KMS-11 (cell line): ENCODE results near the gene LRRC4C.
"Not testable (repeated sequence)": the region's sequence is repeated elsewhere in the genome, so short reads cannot be mapped to it uniquely, and the experiment has no call there.

ENCODE experiments used
- H2AFZ ChIP-seq: fragments of 200-600 bp; sonication (generic); 2 replicates; pipeline ENCODE4 v1.6.1; 2016; ENCODE audit warnings: antibody characterized with exemption, mixed run types, low read depth
- H3K27ac ChIP-seq: fragments of 200-600 bp; sonication (generic); 2 replicates; pipeline ENCODE4 v1.6.1; 2016; ENCODE audit warnings: mild to moderate bottlenecking, mixed run types
- H3K27me3 ChIP-seq: fragments of 200-600 bp; sonication (generic); 2 replicates; pipeline ENCODE4 v1.6.1; 2017; ENCODE audit warnings: mild to moderate bottlenecking, low read depth, mixed run types, moderate library complexity; ENCODE audit not compliant: insufficient read depth
- H3K36me3 ChIP-seq: fragments of 200-600 bp; sonication (generic); 2 replicates; pipeline ENCODE4 v1.6.1; 2017; ENCODE audit warnings: mild to moderate bottlenecking, mixed run types; ENCODE audit not compliant: insufficient read depth
- H3K4me1 ChIP-seq: fragments of 200-600 bp; sonication (generic); 2 replicates; pipeline ENCODE4 v1.6.1; 2016; ENCODE audit warnings: mild to moderate bottlenecking, low read depth, mixed run types; ENCODE audit not compliant: poor library complexity, severe bottlenecking
- H3K4me2 ChIP-seq: fragments of 200-600 bp; sonication (generic); 2 replicates; pipeline ENCODE4 v1.7.0; 2016; ENCODE audit warnings: mild to moderate bottlenecking, mixed run types
- H3K4me3 ChIP-seq: fragments of 200-600 bp; sonication (generic); IDR thresholded peaks from 2 replicates; pipeline ENCODE4 v1.6.1; 2017; ENCODE audit warnings: low read depth, low read length, mixed read lengths; ENCODE audit not compliant: insufficient read depth
- H3K79me2 ChIP-seq: fragments of 200-600 bp; sonication (generic); 2 replicates; pipeline ENCODE4 v1.6.1; 2016; ENCODE audit warnings: low read depth, mixed run types; ENCODE audit not compliant: insufficient read depth
- H3K9ac ChIP-seq: fragments of 200-600 bp; sonication (generic); 2 replicates; pipeline ENCODE4 v1.6.1; 2016; ENCODE audit warnings: mild to moderate bottlenecking, mixed run types
- H4K20me1 ChIP-seq: fragments of 200-600 bp; sonication (generic); 2 replicates; pipeline ENCODE4 v1.6.1; 2016; ENCODE audit warnings: mild to moderate bottlenecking, mixed run types; ENCODE audit not compliant: insufficient read depth
- TF ChIP-seq, protein P1 (sequence below): fragments of 200-600 bp; sonication (generic); conservative IDR thresholded peaks from 2 replicates; pipeline ENCODE4 v1.6.1; 2017; ENCODE audit warnings: low read depth, mild to moderate bottlenecking, antibody characterized with exemption, low read length, moderate library complexity, mixed read lengths

Gene LRRC4C

DNA sequence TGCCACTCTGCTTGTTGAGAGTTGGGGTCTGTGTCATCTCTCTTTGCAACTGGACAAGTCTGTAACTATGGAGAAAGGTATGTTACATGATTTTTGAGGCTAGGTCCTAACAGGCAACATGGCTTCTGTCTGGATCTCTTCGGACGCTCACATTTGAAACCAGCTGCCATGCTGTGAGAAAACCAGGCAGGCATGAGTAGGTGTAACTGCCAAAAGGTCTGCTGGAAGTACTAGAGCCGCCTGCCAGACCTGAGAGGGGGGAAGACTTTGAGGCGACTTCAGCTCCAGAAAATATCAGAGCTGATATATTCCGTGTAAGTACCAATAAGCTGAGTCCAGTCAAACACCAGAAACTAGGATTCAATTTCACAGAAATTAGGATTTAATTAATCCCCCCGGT lies 579.5 kb downstream of the LRRC4C start:
- Histone ChIP-seq H4K20me1 (no peaks in the 10 kb centered on the region), H3K4me2 (no peak overlapping the region), H3K4me3 (no peak overlapping the region), H3K27me3 (no peaks in the 10 kb centered on the region), H2AFZ (no peak overlapping the region), H3K79me2 (no peaks in the 10 kb centered on the region), H3K27ac (no peak overlapping the region), H3K9ac (no peak overlapping the region), H3K36me3 (no peaks in the 10 kb centered on the region), H3K4me1 (no peaks in the 10 kb centered on the region)
- TF ChIP-seq, protein P1, sequence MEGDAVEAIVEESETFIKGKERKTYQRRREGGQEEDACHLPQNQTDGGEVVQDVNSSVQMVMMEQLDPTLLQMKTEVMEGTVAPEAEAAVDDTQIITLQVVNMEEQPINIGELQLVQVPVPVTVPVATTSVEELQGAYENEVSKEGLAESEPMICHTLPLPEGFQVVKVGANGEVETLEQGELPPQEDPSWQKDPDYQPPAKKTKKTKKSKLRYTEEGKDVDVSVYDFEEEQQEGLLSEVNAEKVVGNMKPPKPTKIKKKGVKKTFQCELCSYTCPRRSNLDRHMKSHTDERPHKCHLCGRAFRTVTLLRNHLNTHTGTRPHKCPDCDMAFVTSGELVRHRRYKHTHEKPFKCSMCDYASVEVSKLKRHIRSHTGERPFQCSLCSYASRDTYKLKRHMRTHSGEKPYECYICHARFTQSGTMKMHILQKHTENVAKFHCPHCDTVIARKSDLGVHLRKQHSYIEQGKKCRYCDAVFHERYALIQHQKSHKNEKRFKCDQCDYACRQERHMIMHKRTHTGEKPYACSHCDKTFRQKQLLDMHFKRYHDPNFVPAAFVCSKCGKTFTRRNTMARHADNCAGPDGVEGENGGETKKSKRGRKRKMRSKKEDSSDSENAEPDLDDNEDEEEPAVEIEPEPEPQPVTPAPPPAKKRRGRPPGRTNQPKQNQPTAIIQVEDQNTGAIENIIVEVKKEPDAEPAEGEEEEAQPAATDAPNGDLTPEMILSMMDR = no peak

- TF ChIP-seq, protein P1 = no peak
- Histone ChIP-seq H3K36me3 (no peaks in the 10 kb centered on the region), H3K27ac (no peak overlapping the region), H3K9ac (no peak overlapping the region), H4K20me1 (no peaks in the 10 kb centered on the region), H3K4me3 (no peak overlapping the region), H2AFZ (no peak overlapping the region), H3K4me2 (no peak overlapping the region), H3K27me3 (no peaks in the 10 kb centered on the region), H3K79me2 (no peaks in the 10 kb centered on the region), H3K4me1 (no peaks in the 10 kb centered on the region)
These were observed 581.5 kb downstream of the LRRC4C start for GRCh38 chr11:40877981-40878380.

DNA sequence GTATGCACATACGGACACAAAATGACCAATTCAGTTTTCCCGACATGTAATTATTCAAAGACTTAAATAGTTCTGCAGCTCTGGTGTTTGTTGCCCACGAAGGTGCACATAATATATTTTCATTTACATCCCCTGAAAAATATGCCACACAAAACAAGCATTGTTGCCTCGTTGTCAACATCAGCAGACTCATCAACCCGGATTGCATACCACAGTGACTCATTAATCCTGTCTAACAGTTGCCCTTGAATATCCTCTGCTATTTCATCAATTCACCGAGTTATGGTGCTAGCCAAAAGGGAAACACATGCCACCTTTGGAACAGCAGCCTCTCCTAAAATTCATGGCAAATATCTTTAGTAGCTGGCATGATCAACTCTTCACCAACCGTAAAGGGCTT lies 582.2 kb downstream of the LRRC4C start:
- Histone ChIP-seq H3K4me1 (no peaks in the 10 kb centered on the region), H2AFZ (no peak overlapping the region), H3K79me2 (no peaks in the 10 kb centered on the region), H3K27me3 (no peaks in the 10 kb centered on the region), H3K4me2 (no peak overlapping the region), H3K4me3 (no peak overlapping the region), H3K36me3 (no peaks in the 10 kb centered on the region), H3K27ac (no peak overlapping the region), H4K20me1 (no peaks in the 10 kb centered on the region), H3K9ac (no peak overlapping the region)
- TF ChIP-seq, protein P1 = no peak

DNA sequence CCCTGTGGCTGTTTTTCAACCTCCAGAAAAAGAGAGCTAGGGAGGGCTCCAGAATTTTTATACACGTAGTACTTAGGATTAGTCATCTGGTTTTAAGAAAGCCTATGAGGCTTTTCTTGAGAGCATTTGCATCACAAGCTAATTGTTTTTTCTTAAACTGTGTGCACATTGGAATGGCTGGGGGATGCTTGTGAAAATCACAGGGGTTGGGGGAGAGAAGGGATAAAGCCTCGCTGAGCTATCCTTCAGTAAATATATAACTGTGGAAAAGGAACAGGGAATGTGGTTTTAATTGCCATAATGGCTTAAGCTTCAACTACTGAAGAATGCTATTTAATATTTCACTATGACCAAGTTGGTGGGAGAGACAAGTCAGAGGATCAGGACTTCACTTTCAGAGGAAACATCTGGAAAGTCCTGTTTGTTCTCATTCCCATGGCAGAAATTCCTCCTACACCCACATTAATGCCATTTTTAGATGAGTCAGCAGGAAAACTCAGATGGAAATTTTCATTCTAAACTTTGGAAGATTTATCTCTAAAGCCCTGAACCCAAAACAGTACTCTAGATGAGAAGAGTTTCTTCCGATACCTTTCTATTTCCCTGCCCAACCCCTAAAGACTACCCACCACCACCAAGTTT lies 591.3 kb downstream of the LRRC4C start:
- H3K36me3 ChIP-seq = no peaks in the 10 kb centered on the region
- TF ChIP-seq, protein P1 = no peak

GRCh38 chr11:40857754-40858153 lies 601.7 kb downstream of the LRRC4C start:
- not testable (repeated sequence) for H4K20me1 ChIP-seq, H3K9ac ChIP-seq, H3K79me2 ChIP-seq, H3K36me3 ChIP-seq, H2AFZ ChIP-seq, H3K27ac ChIP-seq, H3K27me3 ChIP-seq, H3K4me3 ChIP-seq
- peaks cover 36% of the 10 kb centered on the region for H3K4me1 ChIP-seq
- H3K4me2 ChIP-seq = 0 out of 2 replicates have a peak overlapping the region, but pooled peaks have one; percentile 31

More for the DNA sequence above, 591.3 kb downstream of the LRRC4C start:
- Histone ChIP-seq H3K27ac (no peak overlapping the region), H4K20me1 (no peaks in the 10 kb centered on the region), H3K4me3 (no peak overlapping the region), H3K4me1 (no peaks in the 10 kb centered on the region), H2AFZ (no peak overlapping the region), H3K27me3 (no peaks in the 10 kb centered on the region), H3K79me2 (no peaks in the 10 kb centered on the region), H3K9ac (no peak overlapping the region), H3K4me2 (no peak overlapping the region)
